ENCODE data around the gene PRMT5.
"Not testable (repeated sequence)": the region's sequence is repeated elsewhere in the genome, so short reads cannot be mapped to it uniquely, and the experiment has no call there.

The PRMT5 gene

GRCh38 chr14:22929961-22930364, 787 bp upstream of the PRMT5 start:
- no peak for DNase-seq

DNA sequence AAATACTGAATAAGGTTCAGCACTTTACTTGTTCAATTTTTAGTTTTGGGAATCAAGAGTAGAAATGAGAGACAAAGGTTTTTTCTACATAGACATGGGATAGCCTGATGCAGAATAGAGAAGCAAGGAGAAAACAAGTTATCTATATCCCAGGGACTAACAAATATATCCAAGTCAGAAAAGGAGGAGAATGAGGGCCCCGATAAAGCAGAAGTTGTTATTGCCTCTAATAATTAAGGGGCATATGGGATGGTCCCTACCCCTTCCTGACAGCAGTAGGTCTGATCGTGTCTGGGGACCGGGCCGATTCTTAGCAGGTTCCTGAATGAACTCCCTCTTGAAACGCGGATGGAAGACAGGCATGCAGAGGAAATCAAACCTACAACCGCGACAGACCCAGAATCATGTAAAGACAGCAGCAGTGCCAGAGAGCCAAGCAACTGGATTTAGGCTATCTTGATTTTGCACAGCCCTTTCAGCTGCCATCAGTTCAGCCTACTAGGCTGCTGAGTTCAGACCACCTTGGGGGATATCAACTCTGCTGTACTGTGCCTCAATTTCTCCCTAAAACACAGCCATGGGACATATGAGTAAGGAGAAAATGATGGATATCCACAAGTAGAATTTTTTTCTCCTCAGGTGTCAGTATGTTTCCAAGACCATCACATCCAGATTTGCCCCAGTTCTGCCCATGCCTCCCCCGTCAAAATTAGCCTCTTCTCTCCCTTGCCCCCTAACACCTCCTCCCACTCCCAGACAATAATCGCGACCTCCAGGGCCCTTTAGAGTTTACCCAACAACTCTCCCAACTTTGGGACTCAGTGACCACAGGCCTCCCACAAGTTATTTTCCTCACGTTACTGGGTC, 706 bp downstream of the PRMT5 start:
- no peak for DNase-seq

DNA sequence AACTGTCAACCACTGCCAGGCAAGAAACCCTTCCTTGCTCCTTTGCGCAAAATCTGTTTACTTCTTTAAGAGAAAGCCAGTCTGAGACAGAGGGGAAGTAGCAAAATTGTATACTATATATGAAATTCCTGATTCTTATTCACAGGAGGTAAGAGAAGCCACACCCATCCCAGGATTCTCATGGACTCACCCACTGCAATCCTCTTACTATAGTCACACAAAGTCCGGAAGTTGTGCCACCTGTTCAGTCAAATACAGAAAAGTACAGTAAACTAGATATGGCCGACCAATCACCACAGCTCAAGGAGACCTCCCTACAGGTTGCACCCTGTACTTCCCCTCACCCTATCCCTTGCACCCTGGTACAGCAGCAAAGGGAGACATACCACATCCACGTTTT, 2.9 kb downstream of the PRMT5 start:
- DNase-seq, result no peak

GRCh38 chr14:22925513-22925912, 3.7 kb downstream of the PRMT5 start:
- no peak for DNase-seq

DNA sequence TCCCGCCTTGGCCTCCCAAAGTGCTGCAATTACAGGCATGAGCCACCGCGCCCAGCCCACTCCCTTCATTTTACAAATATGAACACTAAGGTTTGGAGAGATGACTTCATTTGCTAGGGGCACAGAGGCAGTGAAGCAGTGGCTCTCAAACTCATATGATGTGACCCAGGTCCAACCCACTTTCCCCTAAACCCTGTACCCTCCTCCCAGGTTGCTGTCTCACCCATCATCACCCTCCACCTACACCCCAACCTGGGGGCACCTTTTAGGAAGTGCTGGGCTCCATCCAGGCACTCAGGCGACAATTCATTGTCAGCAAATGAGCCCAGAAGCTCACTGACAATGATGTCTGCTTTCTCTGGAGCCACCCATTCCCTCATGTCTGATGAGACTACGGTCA, 5.4 kb downstream of the PRMT5 start:
- DNase-seq, result no peak

DNA sequence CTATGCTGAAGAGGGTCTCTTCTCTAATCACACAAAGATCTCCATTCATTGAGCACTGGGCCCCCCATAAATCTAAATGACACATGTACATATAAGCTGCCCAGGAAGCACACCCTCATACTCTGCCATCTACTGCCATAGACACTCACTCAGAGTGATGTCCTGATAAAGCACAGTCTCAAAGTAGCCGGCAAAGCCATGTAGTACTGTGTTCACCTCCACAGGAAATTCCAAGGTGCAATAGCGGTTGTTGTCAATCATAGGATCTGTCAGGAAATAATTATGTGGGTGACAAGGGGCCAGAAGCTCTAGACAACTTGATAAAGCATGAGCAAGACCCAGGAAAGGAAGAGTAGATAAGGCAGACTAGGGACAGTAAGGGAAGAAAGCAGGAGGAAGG, 6.9 kb downstream of the PRMT5 start:
- DNase-seq, result no peak

DNA sequence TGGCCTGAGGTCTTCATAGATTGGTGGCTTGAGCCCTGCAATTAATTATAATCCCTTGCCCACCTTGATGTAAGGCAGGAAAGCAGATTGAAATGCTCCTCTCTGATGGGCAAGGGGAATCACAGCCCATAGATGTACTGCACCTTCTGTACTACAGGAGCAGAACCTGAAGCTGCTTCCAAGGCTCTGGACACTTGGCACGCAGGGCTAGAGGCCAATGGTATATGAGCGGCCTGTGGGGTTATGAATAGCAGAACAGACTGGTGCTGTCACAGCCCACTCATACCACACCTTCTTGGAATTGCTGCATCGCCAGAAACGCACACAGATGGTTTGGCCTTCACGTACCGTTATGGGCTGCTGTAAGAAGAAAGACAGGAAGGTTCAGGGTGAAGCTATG, 8.5 kb downstream of the PRMT5 start:
- no peak for DNase-seq

DNA sequence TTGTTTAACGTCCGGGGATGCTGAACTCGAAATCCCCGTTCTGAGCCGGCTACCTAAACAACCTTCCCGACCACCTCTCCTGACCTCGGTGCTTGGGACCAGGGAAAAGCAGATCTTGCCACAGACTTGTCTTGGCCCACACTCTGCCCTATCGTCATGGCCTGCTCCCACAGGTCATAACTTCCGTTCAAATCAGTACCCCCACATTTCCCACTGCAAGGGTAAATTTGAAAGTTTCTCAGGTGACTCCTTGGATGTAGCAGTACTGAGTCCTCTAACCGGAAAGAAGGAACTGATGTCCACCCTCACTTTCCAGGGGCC, 9.6 kb downstream of the PRMT5 start:
- no peak for DNase-seq

DNA sequence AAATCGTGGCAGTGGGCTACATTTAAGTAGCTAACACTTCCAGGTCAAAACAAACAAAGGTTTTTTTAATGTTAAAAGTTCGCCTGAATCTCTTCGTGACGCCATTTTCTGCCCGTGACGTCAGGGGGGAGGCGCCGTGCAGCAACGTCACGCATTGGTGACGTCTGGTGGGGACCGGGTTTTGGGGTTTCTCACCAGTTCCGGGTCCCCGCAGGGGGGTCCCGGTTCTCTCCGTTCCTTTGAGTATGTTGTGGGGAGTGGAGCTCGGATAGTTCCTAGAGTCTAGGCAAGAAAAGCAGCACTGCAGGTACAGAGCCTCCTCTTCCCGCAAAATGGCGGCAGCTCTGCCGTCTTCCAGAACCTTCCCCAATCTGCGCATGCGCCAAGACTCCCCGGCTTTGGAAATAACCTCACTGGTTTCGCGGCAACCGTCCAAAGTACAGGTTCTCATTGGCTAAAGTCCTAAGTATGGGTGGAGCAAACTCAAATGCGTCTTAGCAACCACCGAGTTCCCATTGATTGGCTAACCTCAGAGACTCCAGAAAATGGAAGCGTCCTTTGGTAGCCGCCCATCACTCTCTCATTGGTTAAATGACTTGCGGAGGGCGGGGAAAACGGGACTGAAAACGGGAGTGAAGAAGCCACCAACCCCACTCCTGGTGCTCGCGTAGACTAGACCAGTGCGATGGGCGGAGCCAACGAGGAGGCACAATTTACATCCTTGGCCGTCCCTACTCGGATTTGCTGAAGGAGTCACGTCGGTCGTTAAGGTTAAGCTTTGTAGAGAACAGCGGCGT, 10.2 kb downstream of the PRMT5 start, which contains the start of gene RBM23:
TSS of gene RBM23 (minus strand) at position 346 of the 797 bp plus-strand sequence.
- peak; percentile 96 to 99 (median 98) for DNase-seq

DNA sequence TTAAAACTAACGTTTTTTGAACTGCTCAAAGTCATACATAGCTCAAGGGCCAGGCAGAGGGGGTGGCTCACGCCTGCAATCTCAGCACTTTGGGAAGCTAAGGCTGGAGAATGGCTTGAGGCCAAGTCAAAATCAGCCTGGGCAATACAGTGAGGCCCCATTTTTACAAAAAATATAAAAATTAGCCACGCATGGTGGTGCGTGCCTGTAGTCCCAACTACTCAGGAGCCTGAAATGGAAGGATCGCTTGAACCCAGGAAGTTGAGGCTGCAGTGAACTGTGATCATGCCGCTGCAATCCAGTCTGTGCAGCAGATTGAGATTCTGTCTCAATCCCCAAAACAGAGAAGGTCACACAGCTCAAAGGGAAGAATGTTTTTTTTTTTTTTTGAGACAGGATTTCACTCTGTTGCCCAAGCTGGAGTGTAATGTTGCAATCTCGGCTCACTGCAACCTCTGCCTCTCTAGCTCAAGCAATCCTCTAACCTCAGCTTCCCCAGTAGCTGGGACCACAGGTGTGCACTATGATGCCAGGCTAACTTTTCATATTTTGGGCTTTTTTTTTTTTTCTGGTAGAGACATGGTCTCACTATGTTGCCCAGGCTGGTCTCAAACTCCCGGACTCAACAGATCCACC, 13.2 kb downstream of the PRMT5 start:
- no peak for DNase-seq

DNA sequence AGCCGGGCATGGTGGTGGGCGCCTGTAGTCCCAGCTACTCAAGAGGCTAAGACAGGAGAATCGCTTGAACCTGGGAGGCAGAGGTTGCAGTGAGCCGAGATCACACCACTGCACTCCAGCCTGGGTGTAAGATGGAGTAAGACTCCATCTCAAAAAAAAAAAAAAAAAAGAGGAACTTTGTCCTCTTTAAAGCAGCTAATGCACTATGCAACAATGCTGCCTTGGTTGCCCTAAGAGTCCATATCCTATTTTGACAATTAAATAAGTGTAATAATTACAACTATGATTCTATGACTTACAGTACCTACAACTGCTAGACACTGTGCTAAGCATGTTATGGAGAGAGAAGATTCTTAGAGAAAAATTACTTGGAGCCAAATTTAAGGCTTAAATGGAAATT, 14.3 kb downstream of the PRMT5 start:
- DNase-seq, result not testable (repeated sequence)

DNA sequence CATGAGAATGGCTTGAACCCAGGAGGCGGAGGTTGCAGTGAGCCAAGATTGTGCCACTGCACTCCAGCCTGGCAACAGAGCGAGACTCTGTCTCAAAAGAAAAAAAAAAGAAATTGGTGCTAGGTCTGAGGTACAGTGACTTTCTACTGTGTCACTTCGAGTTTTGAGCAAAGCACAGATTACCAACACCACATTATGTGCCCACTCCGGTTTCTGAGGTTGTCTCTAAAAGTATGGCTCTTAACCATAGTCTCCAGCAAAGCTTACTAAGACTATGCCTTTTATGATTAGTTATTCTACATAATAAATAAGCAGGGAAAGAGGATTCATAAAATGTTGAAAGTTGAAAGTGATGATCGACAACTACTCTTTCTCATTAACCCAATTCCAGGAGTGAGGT, 18.3 kb downstream of the PRMT5 start:
- no peak for DNase-seq

GRCh38 chr14:22908601-22909000, 20.6 kb downstream of the PRMT5 start:
- DNase-seq, result no peak

DNA sequence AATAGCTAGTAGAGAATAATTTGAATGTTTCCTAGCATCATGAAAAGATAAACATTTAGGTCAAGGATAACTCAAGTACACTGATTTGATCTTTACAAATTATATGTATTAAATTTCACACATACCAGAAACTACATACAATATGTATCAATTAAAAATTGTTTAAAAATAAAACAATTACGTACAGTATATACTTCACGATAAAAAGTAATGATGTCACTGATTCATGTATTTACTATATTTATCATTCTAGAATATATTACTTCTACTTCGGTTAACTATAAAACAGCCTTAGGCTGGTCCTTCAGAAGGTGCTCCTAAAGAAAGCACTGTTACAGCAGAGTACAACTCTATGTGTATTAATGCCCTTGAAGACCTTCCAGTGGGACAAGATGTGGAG, 21.7 kb downstream of the PRMT5 start:
- DNase-seq, result no peak

- DNase-seq, result no peak
Observed at GRCh38 chr14:22906073-22906472, 23.1 kb downstream of the PRMT5 start.

DNA sequence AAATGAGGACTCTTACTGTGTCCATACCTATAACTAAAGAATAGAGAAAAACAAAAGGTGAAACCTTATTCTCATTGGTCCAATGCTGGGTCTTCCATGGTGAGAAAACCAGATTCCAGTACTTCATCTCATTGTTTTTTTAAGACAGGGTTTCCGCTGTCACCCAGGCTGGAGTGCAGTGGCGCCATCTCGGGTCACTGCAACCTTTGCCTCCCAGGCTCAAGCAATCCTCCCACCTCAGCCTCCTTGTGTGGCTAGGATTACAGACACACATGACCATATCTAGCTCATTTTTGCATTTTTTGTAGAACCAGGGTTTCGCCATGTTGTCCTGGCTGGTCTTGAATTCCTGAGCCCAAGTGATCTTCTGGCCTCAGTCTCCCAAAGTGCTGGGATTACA, 23.5 kb downstream of the PRMT5 start:
- DNase-seq, result no peak

- DNase-seq, result no peak
Observed at GRCh38 chr14:22903742-22904087, 25.5 kb downstream of the PRMT5 start.

DNA sequence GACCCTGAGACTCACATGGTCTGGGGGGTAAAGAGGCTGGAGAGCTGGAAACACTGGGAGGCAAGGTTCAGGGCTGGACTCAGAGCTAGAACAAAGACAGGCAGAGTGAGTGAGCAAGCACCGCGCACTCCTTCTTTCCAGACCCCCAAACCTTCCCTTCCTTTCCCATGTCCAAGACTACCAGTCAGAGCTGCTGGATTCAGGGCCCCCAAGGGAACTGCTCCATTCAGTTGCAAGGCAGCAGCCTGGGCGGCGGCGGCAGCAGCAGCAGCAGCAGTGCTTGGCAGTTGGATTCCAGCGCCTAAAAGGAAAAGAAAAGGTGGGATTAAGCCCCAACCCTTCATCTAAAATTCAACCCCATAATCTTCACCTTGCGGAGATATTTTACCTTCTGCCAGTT, 27.4 kb downstream of the PRMT5 start:
- no peak for DNase-seq

DNA sequence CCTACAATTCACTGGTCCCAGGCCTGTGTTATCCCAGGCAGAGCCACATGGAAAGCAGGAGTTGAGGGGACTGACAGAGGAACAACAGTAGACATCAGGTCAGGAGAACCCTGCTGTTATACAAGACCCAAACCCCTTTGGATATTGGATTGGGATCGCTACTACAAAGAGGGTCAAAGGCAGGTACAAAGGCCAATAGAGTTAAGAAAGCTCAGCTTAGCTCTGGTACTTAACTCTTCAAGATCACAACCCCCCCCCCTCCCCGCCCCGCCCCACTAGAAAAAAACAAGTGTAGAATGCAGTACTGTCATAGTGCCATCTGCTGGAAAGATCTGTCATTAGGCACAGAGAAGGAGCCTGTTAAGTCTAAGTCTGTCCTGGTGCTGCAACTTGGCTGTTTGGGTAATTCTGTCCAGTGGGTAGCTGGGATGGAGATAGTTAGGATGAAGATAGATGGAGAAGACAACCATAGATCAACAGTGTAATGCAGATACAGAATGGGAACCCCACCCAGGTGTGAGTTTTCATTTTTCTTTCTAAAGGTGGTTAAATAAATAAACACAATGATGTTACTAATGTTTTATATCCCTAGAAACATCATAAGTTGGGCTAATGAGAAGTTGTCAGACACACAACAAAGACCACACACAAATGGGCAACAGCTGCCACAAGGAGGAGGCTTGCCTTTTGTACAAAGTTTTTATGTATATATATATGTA, 28.9 kb downstream of the PRMT5 start:
- peak in 3 of 4 experiments; percentile 26 to 53 (median 36) for DNase-seq

- DNase-seq, result no peak
Observed at GRCh38 chr14:22898302-22899090, 30.7 kb downstream of the PRMT5 start.

- DNase-seq, result no peak
Observed at GRCh38 chr14:22897357-22897756, 31.8 kb downstream of the PRMT5 start.

- no peak for DNase-seq
Observed at GRCh38 chr14:22896760-22897159, 32.4 kb downstream of the PRMT5 start.

Measured in activated CD4-positive, CD25-positive, alpha-beta regulatory T cell (primary cell).